Neural cell (in vitro differentiated cells): ENCODE measurements around the gene KCNIP3. TPM values are rescaled to one million over a fixed set of nuclear protein-coding genes. Genes with fewer than 3 reads are reported as not detected.

Experiments used
- H2AFZ ChIP-seq: fragments of 200-600, 300-800 bp; sonication (generic), shearing (Covaris generic); 2 replicates; pipeline ENCODE4 v1.6.0; 2014; ENCODE audit warnings: low read depth, mild to moderate bottlenecking, antibody characterized with exemption, low read length, moderate library complexity
- H3F3A ChIP-seq: fragments of 200-600 bp; shearing (Covaris generic); 2 replicates; pipeline ENCODE4 v1.6.1; 2016; ENCODE audit warnings: mild to moderate bottlenecking, moderate library complexity, mixed read lengths, antibody characterized with exemption, low read length; ENCODE audit not compliant: insufficient read depth, poor library complexity, severe bottlenecking
- H3K27ac ChIP-seq: fragments of 200-600, 300-800 bp; sonication (generic), shearing (Covaris generic); 2 replicates; pipeline ENCODE4 v1.5.1; 2014; ENCODE audit warnings: mild to moderate bottlenecking, low read length, moderate library complexity
- H3K27me3 ChIP-seq: fragments of 300-800, 200-600 bp; sonication (generic), shearing (Covaris generic); 2 replicates; pipeline ENCODE4 v1.6.0; 2014; ENCODE audit warnings: mild to moderate bottlenecking, low read depth, low read length, moderate library complexity; ENCODE audit not compliant: insufficient read depth
- H3K36me3 ChIP-seq: fragments of 300-800, 200-600 bp; sonication (generic), shearing (Covaris generic); 2 replicates; pipeline ENCODE4 v1.5.1; 2014; ENCODE audit warnings: mild to moderate bottlenecking, antibody characterized with exemption, low read length, moderate library complexity; ENCODE audit not compliant: insufficient read depth
- H3K4me2 ChIP-seq: fragments of 300-800, 200-600 bp; sonication (generic), shearing (Covaris generic); 2 replicates; pipeline ENCODE4 v1.6.0; 2014; ENCODE audit warnings: mild to moderate bottlenecking, low read length
- H3K4me3 ChIP-seq: fragments of 300-800, 200-600 bp; sonication (generic), shearing (Covaris generic); 2 replicates; pipeline ENCODE4 v1.5.1; 2014; ENCODE audit warnings: mild to moderate bottlenecking, low read length, moderate library complexity
- H3K79me2 ChIP-seq: fragments of 200-600 bp; shearing (Covaris generic); replicated peaks from 2 replicates; pipeline ENCODE4 v1.6.0; 2014; ENCODE audit warnings: mild to moderate bottlenecking, low read length, moderate library complexity; ENCODE audit not compliant: insufficient read depth
- H3K9ac ChIP-seq: fragments of 300-800, 200-600 bp; sonication (generic), shearing (Covaris generic); 2 replicates; pipeline ENCODE4 v1.6.1; 2016; ENCODE audit warnings: mild to moderate bottlenecking, low read length, mixed read lengths
- H3K9me2 ChIP-seq: fragments of 200-600 bp; shearing (Covaris generic); 2 replicates; pipeline ENCODE4 v1.6.1; 2016; ENCODE audit warnings: mild to moderate bottlenecking, low read length, mixed read lengths; ENCODE audit not compliant: insufficient read depth
- H3K9me3 ChIP-seq: fragments of 200-600, 300-800 bp; sonication (generic), shearing (Covaris generic); 2 replicates; pipeline ENCODE4 v1.6.1; 2016; ENCODE audit warnings: mild to moderate bottlenecking, mixed run types, low read length, moderate library complexity, mixed read lengths
- H4K20me1 ChIP-seq: fragments of 200-600 bp; shearing (Covaris generic); 2 replicates; pipeline ENCODE4 v1.6.1; 2016; ENCODE audit warnings: mild to moderate bottlenecking, mixed run types; ENCODE audit not compliant: insufficient read depth
- EP300 ChIP-seq: fragments of 450-650 bp; conservative IDR thresholded peaks from 2 replicates; pipeline ENCODE4 v1.6.1; 2014; ENCODE audit warnings: antibody characterized with exemption, mild to moderate bottlenecking, moderate library complexity; ENCODE audit not compliant: poor library complexity, severe bottlenecking
- EZH2 ChIP-seq: fragments of 200-600, 300-800 bp; shearing (Covaris generic), sonication (generic); IDR thresholded peaks from 2 replicates; pipeline ENCODE4 v1.6.1; 2014; ENCODE audit warnings: antibody characterized with exemption, low read length, borderline replicate concordance, mild to moderate bottlenecking; ENCODE audit not compliant: insufficient read depth, poor library complexity, severe bottlenecking
- MXI1 ChIP-seq: fragments of 450-650 bp; conservative IDR thresholded peaks from 2 replicates; pipeline ENCODE4 v1.6.1; 2014; ENCODE audit warnings: antibody characterized with exemption, mild to moderate bottlenecking; ENCODE audit not compliant: poor library complexity, severe bottlenecking
- POLR2AphosphoS5 ChIP-seq: IDR thresholded peaks from 2 replicates; pipeline ENCODE4 v1.6.1; 2012
- RAD21 ChIP-seq: fragments of 450-650 bp; conservative IDR thresholded peaks from 2 replicates; pipeline ENCODE4 v1.6.1; 2014; ENCODE audit warnings: antibody characterized with exemption, mild to moderate bottlenecking, moderate library complexity
- SMC3 ChIP-seq: fragments of 450-650 bp; conservative IDR thresholded peaks from 2 replicates; pipeline ENCODE4 v1.6.1; 2014; ENCODE audit warnings: antibody characterized with exemption, mild to moderate bottlenecking, moderate library complexity; ENCODE audit not compliant: poor library complexity
- TAF1 ChIP-seq: IDR thresholded peaks from 2 replicates; pipeline ENCODE4 v1.6.1; 2012; ENCODE audit warnings: low read depth
- polyA plus RNA-seq: library from polyadenylated mRNA; depleted of rRNA; stranded (reverse); fragments of >200 nt; gene quantifications from 2 replicates; pipeline ENCODE4 v1.2.3, GENCODE V29; 2014
- TF ChIP-seq, protein P1 (sequence below): IDR thresholded peaks from 2 replicates; pipeline ENCODE4 v1.6.1; 2012; ENCODE audit warnings: borderline replicate concordance
- TF ChIP-seq, protein P2 (sequence below): fragments of 450-650 bp; IDR thresholded peaks from 2 replicates; pipeline ENCODE4 v1.5.1; 2014; ENCODE audit warnings: antibody characterized with exemption, mild to moderate bottlenecking, moderate library complexity; ENCODE audit not compliant: poor library complexity, severe bottlenecking

Gene KCNIP3
- polyA plus RNA-seq, 1 donor from 2014 or later: not detected

DNA sequence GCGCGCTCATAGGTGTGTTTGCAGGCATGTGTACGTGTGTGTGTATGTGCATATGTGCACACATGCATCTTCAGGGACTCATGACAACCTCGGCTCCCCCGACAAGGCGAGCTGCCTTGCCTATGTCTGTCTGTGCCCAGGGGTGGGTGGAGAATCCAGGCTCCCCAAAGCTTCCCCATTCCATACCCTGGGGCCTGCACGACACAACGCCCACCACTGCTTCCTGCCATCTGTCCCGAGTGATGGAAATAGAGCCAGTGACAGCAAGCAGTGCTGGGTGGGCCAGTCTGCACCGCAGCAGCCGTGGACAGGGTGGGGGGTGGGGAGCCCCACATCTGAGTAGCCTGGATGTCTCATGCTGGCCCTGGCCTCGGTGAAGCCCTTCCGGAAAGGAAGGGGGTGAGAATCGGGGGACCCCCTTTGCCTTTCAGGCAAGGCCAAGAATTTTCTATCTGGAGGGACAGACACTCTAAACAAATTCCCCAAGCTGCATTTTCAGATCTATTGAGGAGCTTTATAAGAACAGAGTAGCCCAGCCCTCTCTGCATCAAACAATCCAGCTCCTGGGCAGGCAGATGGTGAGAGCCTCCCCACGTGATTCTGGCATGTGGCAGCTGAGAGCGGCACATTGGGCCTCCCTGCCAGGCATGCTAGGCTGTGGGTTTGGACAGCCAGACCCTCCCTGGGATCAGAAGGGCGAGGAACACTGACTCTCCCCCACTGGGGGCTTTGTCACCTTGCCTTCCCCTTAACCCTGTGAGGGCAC is 4.9 kb downstream of the KCNIP3 start:
- Histone ChIP-seq H3K4me3 (no peak overlapping the region), H3K27ac (no peak overlapping the region), H3K4me2 (no peak overlapping the region), H3K9me3 (peaks cover 7% of the 10 kb centered on the region), H3K36me3 (no peaks in the 10 kb centered on the region), H3K9me2 (no peaks in the 10 kb centered on the region), H3K27me3 (no peaks in the 10 kb centered on the region), H3K79me2 (no peaks in the 10 kb centered on the region), H3F3A (no peaks in the 10 kb centered on the region), H4K20me1 (no peaks in the 10 kb centered on the region), H2AFZ (no peak overlapping the region), H3K9ac (no peak overlapping the region)
- TF ChIP-seq MXI1 (no peak), TAF1 (no peak), EZH2 (no peak)

DNA sequence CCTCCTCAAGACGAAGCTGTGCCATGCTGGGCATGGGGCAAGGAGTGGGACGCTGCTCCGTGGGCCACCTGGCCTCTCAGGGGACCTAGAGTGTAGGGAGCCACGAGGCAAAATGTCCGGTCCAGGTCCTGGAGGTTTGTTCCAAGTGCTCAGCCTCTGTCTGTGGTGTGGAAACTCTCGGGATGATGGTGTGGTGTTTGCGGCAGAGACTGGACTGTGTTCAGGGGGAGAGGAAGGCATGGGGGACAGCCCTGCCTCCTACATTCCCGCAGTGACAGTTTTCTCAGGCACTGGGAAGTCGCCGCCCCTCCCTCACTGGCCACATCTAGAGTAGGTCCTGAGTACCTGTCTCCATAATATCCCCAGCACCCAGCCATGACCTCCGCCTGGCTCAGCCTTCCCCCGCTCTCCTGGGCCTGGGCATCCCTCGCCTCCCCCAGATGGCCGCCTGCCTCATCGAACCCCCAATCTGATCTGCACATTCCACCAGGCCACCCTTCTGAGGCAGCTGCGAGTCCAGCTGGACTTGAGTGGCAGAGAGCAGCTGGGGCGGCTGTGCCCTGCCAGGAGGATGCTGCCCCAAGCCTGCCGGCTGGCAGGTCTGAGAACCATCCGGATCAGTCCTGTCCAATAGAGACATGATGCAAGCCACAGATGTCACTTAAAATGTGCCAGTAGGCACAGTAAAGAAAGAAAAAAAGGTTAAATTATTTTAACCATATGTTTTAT is 6.2 kb downstream of the KCNIP3 start:
- H3K27me3 ChIP-seq: no peaks in the 10 kb centered on the region
- H3K36me3 ChIP-seq: no peaks in the 10 kb centered on the region
- no peaks in the 10 kb centered on the region for H3K9me2 ChIP-seq
- no peak overlapping the region for H3K27ac ChIP-seq
- no peaks in the 10 kb centered on the region for H3K79me2 ChIP-seq
- H4K20me1 ChIP-seq: no peaks in the 10 kb centered on the region
- TF ChIP-seq SMC3 (no peak), EP300 (no peak)
- no peak overlapping the region for H2AFZ ChIP-seq
- no peaks in the 10 kb centered on the region for H3F3A ChIP-seq
- peaks cover 7% of the 10 kb centered on the region for H3K9me3 ChIP-seq
- H3K4me3 ChIP-seq: no peak overlapping the region
- H3K4me2 ChIP-seq: no peak overlapping the region
- no peak overlapping the region for H3K9ac ChIP-seq

DNA sequence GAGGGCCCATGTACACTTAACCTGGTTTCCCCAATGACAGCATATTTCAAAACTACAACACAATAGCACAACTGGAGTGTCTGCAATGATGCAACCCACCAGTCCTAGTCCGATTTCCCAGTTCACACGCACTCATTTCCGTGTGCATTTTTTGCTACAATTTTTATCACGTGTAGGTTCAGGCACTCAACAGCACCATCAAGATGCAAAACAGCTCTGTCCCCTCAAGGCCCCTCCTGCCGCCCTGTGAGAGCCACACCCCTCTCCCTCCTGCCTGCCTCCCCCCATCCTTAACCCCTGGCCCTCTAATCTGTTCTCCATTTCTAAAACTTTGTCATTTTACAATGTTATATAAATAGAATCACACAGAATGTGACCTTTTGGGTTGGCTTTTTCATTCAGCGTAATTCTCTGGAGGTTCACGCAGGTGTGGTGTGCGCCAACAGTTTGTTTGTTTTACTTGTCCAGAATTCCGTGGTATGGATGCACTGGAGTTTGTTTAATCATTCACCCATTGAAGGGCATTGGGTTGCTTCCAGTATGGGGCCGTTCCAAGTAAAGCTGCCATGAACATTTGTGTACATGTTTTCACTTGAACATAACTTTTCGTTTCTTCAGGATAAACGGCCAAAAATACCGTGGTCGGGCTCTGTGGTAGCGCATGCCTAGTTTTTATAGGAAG is 8.4 kb downstream of the KCNIP3 start:
- TF ChIP-seq EZH2: no peak
- TF ChIP-seq EP300: no peak
- no peak for TF ChIP-seq MXI1
- TF ChIP-seq, protein P1, sequence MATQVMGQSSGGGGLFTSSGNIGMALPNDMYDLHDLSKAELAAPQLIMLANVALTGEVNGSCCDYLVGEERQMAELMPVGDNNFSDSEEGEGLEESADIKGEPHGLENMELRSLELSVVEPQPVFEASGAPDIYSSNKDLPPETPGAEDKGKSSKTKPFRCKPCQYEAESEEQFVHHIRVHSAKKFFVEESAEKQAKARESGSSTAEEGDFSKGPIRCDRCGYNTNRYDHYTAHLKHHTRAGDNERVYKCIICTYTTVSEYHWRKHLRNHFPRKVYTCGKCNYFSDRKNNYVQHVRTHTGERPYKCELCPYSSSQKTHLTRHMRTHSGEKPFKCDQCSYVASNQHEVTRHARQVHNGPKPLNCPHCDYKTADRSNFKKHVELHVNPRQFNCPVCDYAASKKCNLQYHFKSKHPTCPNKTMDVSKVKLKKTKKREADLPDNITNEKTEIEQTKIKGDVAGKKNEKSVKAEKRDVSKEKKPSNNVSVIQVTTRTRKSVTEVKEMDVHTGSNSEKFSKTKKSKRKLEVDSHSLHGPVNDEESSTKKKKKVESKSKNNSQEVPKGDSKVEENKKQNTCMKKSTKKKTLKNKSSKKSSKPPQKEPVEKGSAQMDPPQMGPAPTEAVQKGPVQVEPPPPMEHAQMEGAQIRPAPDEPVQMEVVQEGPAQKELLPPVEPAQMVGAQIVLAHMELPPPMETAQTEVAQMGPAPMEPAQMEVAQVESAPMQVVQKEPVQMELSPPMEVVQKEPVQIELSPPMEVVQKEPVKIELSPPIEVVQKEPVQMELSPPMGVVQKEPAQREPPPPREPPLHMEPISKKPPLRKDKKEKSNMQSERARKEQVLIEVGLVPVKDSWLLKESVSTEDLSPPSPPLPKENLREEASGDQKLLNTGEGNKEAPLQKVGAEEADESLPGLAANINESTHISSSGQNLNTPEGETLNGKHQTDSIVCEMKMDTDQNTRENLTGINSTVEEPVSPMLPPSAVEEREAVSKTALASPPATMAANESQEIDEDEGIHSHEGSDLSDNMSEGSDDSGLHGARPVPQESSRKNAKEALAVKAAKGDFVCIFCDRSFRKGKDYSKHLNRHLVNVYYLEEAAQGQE: no peak
- TF ChIP-seq SMC3: no peak
- TF ChIP-seq, protein P2, sequence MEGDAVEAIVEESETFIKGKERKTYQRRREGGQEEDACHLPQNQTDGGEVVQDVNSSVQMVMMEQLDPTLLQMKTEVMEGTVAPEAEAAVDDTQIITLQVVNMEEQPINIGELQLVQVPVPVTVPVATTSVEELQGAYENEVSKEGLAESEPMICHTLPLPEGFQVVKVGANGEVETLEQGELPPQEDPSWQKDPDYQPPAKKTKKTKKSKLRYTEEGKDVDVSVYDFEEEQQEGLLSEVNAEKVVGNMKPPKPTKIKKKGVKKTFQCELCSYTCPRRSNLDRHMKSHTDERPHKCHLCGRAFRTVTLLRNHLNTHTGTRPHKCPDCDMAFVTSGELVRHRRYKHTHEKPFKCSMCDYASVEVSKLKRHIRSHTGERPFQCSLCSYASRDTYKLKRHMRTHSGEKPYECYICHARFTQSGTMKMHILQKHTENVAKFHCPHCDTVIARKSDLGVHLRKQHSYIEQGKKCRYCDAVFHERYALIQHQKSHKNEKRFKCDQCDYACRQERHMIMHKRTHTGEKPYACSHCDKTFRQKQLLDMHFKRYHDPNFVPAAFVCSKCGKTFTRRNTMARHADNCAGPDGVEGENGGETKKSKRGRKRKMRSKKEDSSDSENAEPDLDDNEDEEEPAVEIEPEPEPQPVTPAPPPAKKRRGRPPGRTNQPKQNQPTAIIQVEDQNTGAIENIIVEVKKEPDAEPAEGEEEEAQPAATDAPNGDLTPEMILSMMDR: no peak
- TF ChIP-seq TAF1: no peak
- no peak for TF ChIP-seq RAD21
- TF ChIP-seq POLR2AphosphoS5: no peak
- Histone ChIP-seq H2AFZ (no peak overlapping the region), H3K79me2 (no peaks in the 10 kb centered on the region), H4K20me1 (no peaks in the 10 kb centered on the region), H3F3A (no peaks in the 10 kb centered on the region), H3K4me3 (no peak overlapping the region), H3K36me3 (no peaks in the 10 kb centered on the region), H3K27me3 (no peaks in the 10 kb centered on the region), H3K4me2 (no peak overlapping the region), H3K9me3 (peaks cover 7% of the 10 kb centered on the region), H3K27ac (no peak overlapping the region), H3K9ac (no peak overlapping the region), H3K9me2 (no peaks in the 10 kb centered on the region)
